GM12878 (cell line): ENCODE measurements around the gene PC. TPM values are rescaled to one million over a fixed set of nuclear protein-coding genes. Genes with fewer than 3 reads are reported as not detected.

Source experiments
- ATAC-seq: fragments of 200-7000 bp; cut with Tn5 transposase; 3 replicates; pipeline ENCODE4 v1.9.1; 2020; ENCODE audit warnings: mild to moderate bottlenecking, moderate library complexity
- BruUV-seq: library from RNA; stranded (reverse); fragments of 400-500 nt; replicated peaks from 2 replicates; lab custom pipeline; 2021; lab: Mats Ljungman, UMichigan
- CTCF ChIA-PET: fragments of 300-600 bp; sonication (Branson Sonifier 250); formaldehyde crosslinking; extraction: SDS; loops from one replicate; lab custom pipeline; 2021; ENCODE audit warnings: inconsistent platforms; lab: Yijun Ruan, JAX
- POLR2A ChIA-PET: fragments of 350-600 bp; formaldehyde crosslinking; extraction: SDS; loops from one replicate; lab custom pipeline; 2021; ENCODE audit warnings: inconsistent platforms; lab: Charles Lee
- RAD21 ChIA-PET: fragments of 300-600 bp; sonication (Branson Sonifier 250); formaldehyde crosslinking; loops from one replicate; lab custom pipeline; 2023; ENCODE audit warnings: antibody characterized with exemption; ENCODE audit not compliant: unreplicated experiment; lab: Charles Lee
- SMC1A ChIA-PET: fragments of 300-600 bp; sonication (Branson Sonifier 250); formaldehyde crosslinking; loops from one replicate; lab custom pipeline; 2023; ENCODE audit not compliant: unreplicated experiment, uncharacterized antibody; lab: Charles Lee
- DNase-seq: peaks from one replicate; pipeline ENCODE4 v3.0.0-alpha.2; 2011; ENCODE audit warnings: low read depth, low spot score
- FAIRE-seq: peaks from 3 replicates; lab custom pipeline; 2011; peaks lifted over from hg19 to GRCh38; lab: Jason Lieb, UNC
- H2AFZ ChIP-seq: 2 replicates; pipeline ENCODE4 v1.6.0; 2011; ENCODE audit warnings: low read depth, low read length, control low read depth; ENCODE audit not compliant: control insufficient read depth
- H3K27ac ChIP-seq: 2 replicates; pipeline ENCODE4 v1.5.1; 2011; ENCODE audit warnings: control low read depth; ENCODE audit not compliant: control insufficient read depth, insufficient read depth
- H3K27me3 ChIP-seq, 2 experiments: replicated peaks in 1 of 2; 2 replicates each; pipeline versions ENCODE4 v1.6.0 to v1.6.1; 2011; ENCODE audit warnings: low read length in 1 of 2; ENCODE audit not compliant: control insufficient read depth in 2 of 2, insufficient read depth in 2 of 2
- H3K36me3 ChIP-seq, 2 experiments: 2 replicates each; pipeline ENCODE4 v1.5.1; 2011; ENCODE audit warnings: low read length in 1 of 2; ENCODE audit not compliant: control insufficient read depth in 2 of 2, insufficient read depth in 2 of 2
- H3K4me1 ChIP-seq: 2 replicates; pipeline ENCODE4 v1.6.1; 2011; ENCODE audit warnings: mild to moderate bottlenecking, low read length, moderate library complexity, mixed read lengths; ENCODE audit not compliant: control insufficient read depth, insufficient read depth
- H3K4me2 ChIP-seq: 2 replicates; pipeline ENCODE4 v1.6.0; 2011; ENCODE audit warnings: control low read depth; ENCODE audit not compliant: control insufficient read depth, insufficient read depth
- H3K4me3 ChIP-seq: fragments of 200-600 bp; sonication (generic); 2 replicates; pipeline ENCODE4 v1.5.1; 2016
- H3K79me2 ChIP-seq: 2 replicates; pipeline ENCODE4 v1.6.0; 2011; ENCODE audit warnings: low read length; ENCODE audit not compliant: control insufficient read depth, insufficient read depth
- H3K9ac ChIP-seq: 2 replicates; pipeline ENCODE4 v1.8.0; 2011; ENCODE audit warnings: low read length, control low read depth, mixed read lengths; ENCODE audit not compliant: control insufficient read depth, insufficient read depth
- H3K9me3 ChIP-seq: replicated peaks from 3 replicates; pipeline ENCODE4 v1.5.1; 2011; ENCODE audit warnings: mild to moderate bottlenecking, low read length; ENCODE audit not compliant: control insufficient read depth, insufficient read depth
- H4K20me1 ChIP-seq: 2 replicates; pipeline ENCODE4 v1.6.0; 2011; ENCODE audit not compliant: control insufficient read depth, insufficient read depth
- ASH2L ChIP-seq: fragments of 300-600, 200-600 bp; sonication (generic); IDR thresholded peaks from 2 replicates; pipeline ENCODE4 v1.6.1; 2017; ENCODE audit warnings: low read depth, mild to moderate bottlenecking, borderline replicate concordance
- ATF7 ChIP-seq: fragments of 450-650 bp; IDR thresholded peaks from 2 replicates; pipeline ENCODE4 v1.6.1; 2016; ENCODE audit warnings: low read depth, mild to moderate bottlenecking
- BCL11A ChIP-seq: IDR thresholded peaks from 2 replicates; pipeline ENCODE4 v1.6.1; 2011; ENCODE audit warnings: low read depth, low read length
- CREB1 ChIP-seq: IDR thresholded peaks from 2 replicates; pipeline ENCODE4 v1.6.1; 2012; ENCODE audit warnings: low read depth, mild to moderate bottlenecking, inconsistent platforms
- HSF1 ChIP-seq: fragments of 150-350 bp; IDR thresholded peaks from 2 replicates; pipeline ENCODE4 v1.6.1; 2014; ENCODE audit warnings: mild to moderate bottlenecking, low read depth, low read length
- MYC ChIP-seq: IDR thresholded peaks from 2 replicates; pipeline ENCODE4 v1.6.1; 2011; ENCODE audit warnings: mild to moderate bottlenecking, low read length, moderate library complexity, inconsistent platforms; ENCODE audit not compliant: insufficient read depth, insufficient replicate concordance, insufficient read length, severe bottlenecking
- POLR2AphosphoS2 ChIP-seq: IDR thresholded peaks from 2 replicates; pipeline ENCODE4 v1.6.1; 2011; ENCODE audit warnings: low read depth, mild to moderate bottlenecking, low read length, improper control_type of control experiment, moderate library complexity
- RB1 ChIP-seq: fragments of 450-650 bp; formaldehyde crosslinking; IDR thresholded peaks from 2 replicates; pipeline ENCODE4 v1.6.1; 2017; ENCODE audit warnings: mild to moderate bottlenecking, borderline replicate concordance
- RBBP5 ChIP-seq: fragments of 200-600 bp; sonication (generic); conservative IDR thresholded peaks from 2 replicates; pipeline ENCODE4 v1.6.1; 2016
- TCF3 ChIP-seq: IDR thresholded peaks from 2 replicates; pipeline ENCODE4 v1.6.1; 2012; ENCODE audit warnings: low read depth, mild to moderate bottlenecking, low read length, borderline replicate concordance; ENCODE audit not compliant: insufficient read depth
- WRNIP1 ChIP-seq: IDR thresholded peaks from 2 replicates; pipeline ENCODE4 v1.6.1; 2011; ENCODE audit warnings: low read depth, low read length, improper control_type of control experiment, borderline replicate concordance
- YBX1 ChIP-seq: fragments of 450-650 bp; IDR thresholded peaks from 2 replicates; pipeline ENCODE4 v1.6.1; 2016; ENCODE audit warnings: antibody characterized with exemption
- WGBS: methylation state at CpG from one replicate; pipeline ENCODE4 v1.1.6; 2016; ENCODE audit warnings: low lambda C conversion rate; ENCODE audit not compliant: insufficient replicate concordance, insufficient coverage; ENCODE audit errors: missing lambda C conversion rate; 5-methylcytosine and 5-hydroxymethylcytosine counted together
- in situ Hi-C: fragments of 300-500 bp; cut with MboI; formaldehyde crosslinking; loops from 9 replicates; pipeline ENCODE4 v1.14.3; 2018; ENCODE audit warnings: mixed read lengths
- intact Hi-C: fragments of 100-400 bp; cut with micrococcal nuclease; formaldehyde crosslinking; loops from one replicate; pipeline ENCODE4 v1.14.2; 2022; ENCODE audit not compliant: unreplicated experiment
- polyA plus RNA-seq, 11 experiments: library from polyadenylated mRNA; depleted of rRNA in 4 of 11; unstranded in 6 of 11; stranded (reverse) in 5 of 11; fragments of >200 nt; fragmentation: Nextera tagmentation in 4 of 11; fragmentation: Illumina TruSeq in 1 of 11; extraction: Ambion mirVana in 4 of 11; extraction: Trizol in 1 of 11; gene quantifications; 1 replicate in 1 of 11; 2 replicates in 10 of 11; pipeline versions ENCODE4 v1.2.1 to v1.2.3, GENCODE V29; 2011 to 2016; ENCODE audit warnings: inconsistent platforms in 2 of 11, missing spikeins in 2 of 11, low read depth in 1 of 11
- total RNA-seq, 4 experiments: library from RNA; depleted of rRNA in 3 of 4; stranded (reverse); fragments of >200 nt in 3 of 4; fragmentation: Illumina TruSeq in 1 of 4; extraction: Trizol in 1 of 4; gene quantifications; 2 replicates each; pipeline versions ENCODE4 v1.2.1 to v1.2.3, GENCODE V29; 2013 to 2021
- TF ChIP-seq, protein P1 (sequence below): fragments of 450-650 bp; IDR thresholded peaks from 2 replicates; pipeline ENCODE4 v1.6.1; 2017; ENCODE audit warnings: mild to moderate bottlenecking, low read depth, inconsistent platforms; ENCODE audit not compliant: poor library complexity, severe bottlenecking
- TF ChIP-seq, protein P2 (sequence below): fragments of 450-650 bp; IDR thresholded peaks from 2 replicates; pipeline ENCODE4 v1.6.1; 2014; ENCODE audit warnings: mild to moderate bottlenecking
- TF ChIP-seq, protein P3 (sequence below): fragments of 450-650 bp; IDR thresholded peaks from 2 replicates; pipeline ENCODE4 v1.6.1; 2017; ENCODE audit warnings: mild to moderate bottlenecking, moderate library complexity

Gene PC
- total and polyA plus RNA-seq, 10 of the 15 experiments (the other 5 are each of a cell fraction or from before 2014, with no cell fraction given): 0.22 to 10.3 (median 4.5) TPM

DNA sequence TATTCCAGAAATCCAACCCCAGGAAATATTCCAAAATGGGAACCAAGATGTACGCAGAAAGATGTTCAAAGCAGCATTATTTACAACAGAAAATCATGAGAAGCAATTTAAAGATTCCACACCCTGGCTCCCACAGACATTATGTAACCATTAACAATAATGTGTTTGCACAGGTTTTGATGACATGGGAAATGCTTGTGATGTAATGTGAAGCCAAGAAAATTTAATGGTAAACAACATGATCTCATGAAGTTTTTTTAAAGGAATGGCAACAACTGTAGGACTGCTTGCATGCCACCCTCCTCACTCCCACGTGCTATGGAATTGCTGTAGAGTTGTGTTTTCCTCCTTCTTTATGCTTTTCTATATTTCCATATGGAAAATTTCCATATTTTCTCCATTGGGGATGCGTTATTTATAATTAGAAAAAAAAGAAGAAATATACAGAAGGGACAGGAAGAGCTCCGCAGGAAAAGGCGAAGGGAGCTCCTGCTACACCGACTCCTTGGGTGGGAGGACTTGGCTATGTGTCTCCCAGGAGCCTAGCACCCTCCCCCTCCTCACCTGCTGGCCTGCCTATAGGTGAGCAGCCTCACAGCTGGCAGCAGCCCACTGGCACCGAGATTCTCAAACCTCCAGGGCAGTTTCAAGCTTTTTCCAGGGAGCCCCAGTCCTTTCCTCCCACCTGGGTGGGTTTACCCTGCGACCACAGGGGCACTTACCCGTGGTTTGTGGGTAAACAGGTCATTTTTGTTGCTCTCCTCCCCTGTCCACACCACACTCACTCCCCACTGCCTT is 80.4 kb downstream of the PC start:
- CTCF ChIA-PET: no interaction called here
- Histone ChIP-seq H4K20me1 (no peaks in the 10 kb centered on the region), H3K79me2 (no peaks in the 10 kb centered on the region), H3K27me3 (peaks cover 0 to 1% of the 10 kb centered on the region in 2 experiments; a peak in 2 of 4 replicates), H3K36me3 (no peaks in the 10 kb centered on the region), H3K4me3 (no peak overlapping the region), H2AFZ (no peak overlapping the region), H3K9me3 (no peaks in the 10 kb centered on the region), H3K9ac (no peak overlapping the region), H3K4me2 (no peak overlapping the region), H3K27ac (no peak overlapping the region), H3K4me1 (peaks cover 3% of the 10 kb centered on the region; the same call in 1 of the 2 replicates)
- ATAC-seq (no peak), FAIRE-seq (no peak), DNase-seq (no peak)
- RAD21 ChIA-PET: no interaction called here
- intact Hi-C loops (no loop called here), in situ Hi-C loops (no loop called here)
- TF ChIP-seq POLR2AphosphoS2 (no peak), YBX1 (no peak), RB1 (no peak), MYC (no peak), CREB1 (no peak), RBBP5 (no peak), ATF7 (no peak), TCF3 (no peak), WRNIP1 (no peak), HSF1 (no peak), ASH2L (no peak), BCL11A (no peak)
- TF ChIP-seq, protein P1, sequence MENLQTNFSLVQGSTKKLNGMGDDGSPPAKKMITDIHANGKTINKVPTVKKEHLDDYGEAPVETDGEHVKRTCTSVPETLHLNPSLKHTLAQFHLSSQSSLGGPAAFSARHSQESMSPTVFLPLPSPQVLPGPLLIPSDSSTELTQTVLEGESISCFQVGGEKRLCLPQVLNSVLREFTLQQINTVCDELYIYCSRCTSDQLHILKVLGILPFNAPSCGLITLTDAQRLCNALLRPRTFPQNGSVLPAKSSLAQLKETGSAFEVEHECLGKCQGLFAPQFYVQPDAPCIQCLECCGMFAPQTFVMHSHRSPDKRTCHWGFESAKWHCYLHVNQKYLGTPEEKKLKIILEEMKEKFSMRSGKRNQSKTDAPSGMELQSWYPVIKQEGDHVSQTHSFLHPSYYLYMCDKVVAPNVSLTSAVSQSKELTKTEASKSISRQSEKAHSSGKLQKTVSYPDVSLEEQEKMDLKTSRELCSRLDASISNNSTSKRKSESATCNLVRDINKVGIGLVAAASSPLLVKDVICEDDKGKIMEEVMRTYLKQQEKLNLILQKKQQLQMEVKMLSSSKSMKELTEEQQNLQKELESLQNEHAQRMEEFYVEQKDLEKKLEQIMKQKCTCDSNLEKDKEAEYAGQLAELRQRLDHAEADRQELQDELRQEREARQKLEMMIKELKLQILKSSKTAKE: no peak
- TF ChIP-seq, protein P2, sequence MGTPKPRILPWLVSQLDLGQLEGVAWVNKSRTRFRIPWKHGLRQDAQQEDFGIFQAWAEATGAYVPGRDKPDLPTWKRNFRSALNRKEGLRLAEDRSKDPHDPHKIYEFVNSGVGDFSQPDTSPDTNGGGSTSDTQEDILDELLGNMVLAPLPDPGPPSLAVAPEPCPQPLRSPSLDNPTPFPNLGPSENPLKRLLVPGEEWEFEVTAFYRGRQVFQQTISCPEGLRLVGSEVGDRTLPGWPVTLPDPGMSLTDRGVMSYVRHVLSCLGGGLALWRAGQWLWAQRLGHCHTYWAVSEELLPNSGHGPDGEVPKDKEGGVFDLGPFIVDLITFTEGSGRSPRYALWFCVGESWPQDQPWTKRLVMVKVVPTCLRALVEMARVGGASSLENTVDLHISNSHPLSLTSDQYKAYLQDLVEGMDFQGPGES: no peak
- TF ChIP-seq, protein P3, sequence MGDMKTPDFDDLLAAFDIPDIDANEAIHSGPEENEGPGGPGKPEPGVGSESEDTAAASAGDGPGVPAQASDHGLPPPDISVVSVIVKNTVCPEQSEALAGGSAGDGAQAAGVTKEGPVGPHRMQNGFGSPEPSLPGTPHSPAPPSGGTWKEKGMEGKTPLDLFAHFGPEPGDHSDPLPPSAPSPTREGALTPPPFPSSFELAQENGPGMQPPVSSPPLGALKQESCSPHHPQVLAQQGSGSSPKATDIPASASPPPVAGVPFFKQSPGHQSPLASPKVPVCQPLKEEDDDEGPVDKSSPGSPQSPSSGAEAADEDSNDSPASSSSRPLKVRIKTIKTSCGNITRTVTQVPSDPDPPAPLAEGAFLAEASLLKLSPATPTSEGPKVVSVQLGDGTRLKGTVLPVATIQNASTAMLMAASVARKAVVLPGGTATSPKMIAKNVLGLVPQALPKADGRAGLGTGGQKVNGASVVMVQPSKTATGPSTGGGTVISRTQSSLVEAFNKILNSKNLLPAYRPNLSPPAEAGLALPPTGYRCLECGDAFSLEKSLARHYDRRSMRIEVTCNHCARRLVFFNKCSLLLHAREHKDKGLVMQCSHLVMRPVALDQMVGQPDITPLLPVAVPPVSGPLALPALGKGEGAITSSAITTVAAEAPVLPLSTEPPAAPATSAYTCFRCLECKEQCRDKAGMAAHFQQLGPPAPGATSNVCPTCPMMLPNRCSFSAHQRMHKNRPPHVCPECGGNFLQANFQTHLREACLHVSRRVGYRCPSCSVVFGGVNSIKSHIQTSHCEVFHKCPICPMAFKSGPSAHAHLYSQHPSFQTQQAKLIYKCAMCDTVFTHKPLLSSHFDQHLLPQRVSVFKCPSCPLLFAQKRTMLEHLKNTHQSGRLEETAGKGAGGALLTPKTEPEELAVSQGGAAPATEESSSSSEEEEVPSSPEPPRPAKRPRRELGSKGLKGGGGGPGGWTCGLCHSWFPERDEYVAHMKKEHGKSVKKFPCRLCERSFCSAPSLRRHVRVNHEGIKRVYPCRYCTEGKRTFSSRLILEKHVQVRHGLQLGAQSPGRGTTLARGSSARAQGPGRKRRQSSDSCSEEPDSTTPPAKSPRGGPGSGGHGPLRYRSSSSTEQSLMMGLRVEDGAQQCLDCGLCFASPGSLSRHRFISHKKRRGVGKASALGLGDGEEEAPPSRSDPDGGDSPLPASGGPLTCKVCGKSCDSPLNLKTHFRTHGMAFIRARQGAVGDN: no peak
- POLR2A ChIA-PET: no interaction called here
- SMC1A ChIA-PET: no interaction called here
- 32% methylated on average over 9 of the region's 9 CpGs for WGBS
- BruUV-seq: no TSS peak
